Adrenal gland (tissue), 5 donors: Measurements from ENCODE around the gene SNX25.

Experiments
- CTCF ChIP-seq, 6 experiments: fragments of 450-650 bp in 4 of 6; fragments of 200-600 bp in 2 of 6; sonication (generic) in 1 of 6; IDR thresholded peaks; 1 replicate in 5 of 6; 2 replicates in 1 of 6; pipeline versions ENCODE4 v1.5.1 to v1.8.0; 2016 to 2021; ENCODE audit warnings: antibody characterized with exemption in 6 of 6, mild to moderate bottlenecking in 2 of 6, moderate library complexity in 1 of 6
- POLR2A ChIP-seq, 2 donors: fragments of 450-650 bp; IDR thresholded peaks; one replicate each; pipeline ENCODE4 v1.6.1; 2017; ENCODE audit warnings: antibody characterized with exemption in 2 of 2, mild to moderate bottlenecking in 2 of 2, moderate library complexity in 1 of 2
- donor health status: DM: no; HTN: no; CAD: no.

GRCh38 chr4:185394568-185395237 lies 185.3 kb downstream of the SNX25 start:
- no peak for TF ChIP-seq POLR2A (IDR thresholded peaks at IDR 0.05)
- no peak for TF ChIP-seq CTCF (IDR thresholded peaks at IDR 0.05)
